DOHH2 (cell line): Measurements from ENCODE around the gene PHACTR2.

Experiments used
- H3F3A ChIP-seq: fragments of 200-600 bp; sonication (generic), shearing (Covaris generic); 2 replicates; pipeline ENCODE4 v1.6.0; 2016; ENCODE audit warnings: antibody characterized with exemption, mild to moderate bottlenecking; ENCODE audit not compliant: control insufficient read depth, insufficient read depth
- H3K27ac ChIP-seq: fragments of 200-600 bp; sonication (generic); 2 replicates; pipeline ENCODE4 v1.5.1; 2014; ENCODE audit warnings: low read depth, mild to moderate bottlenecking, low read length, moderate library complexity
- H3K27me3 ChIP-seq: fragments of 200-600 bp; sonication (generic); 2 replicates; pipeline ENCODE4 v1.6.1; 2014; ENCODE audit warnings: mild to moderate bottlenecking, low read length, mixed read lengths; ENCODE audit not compliant: control insufficient read depth
- H3K36me3 ChIP-seq: fragments of 200-600 bp; sonication (generic); 2 replicates; pipeline ENCODE4 v1.6.1; 2014; ENCODE audit warnings: mild to moderate bottlenecking, low read length, moderate library complexity, mixed read lengths; ENCODE audit not compliant: control insufficient read depth
- H3K4me1 ChIP-seq: fragments of 200-600 bp; sonication (generic); 2 replicates; pipeline ENCODE4 v1.6.1; 2014; ENCODE audit warnings: mild to moderate bottlenecking, low read length, mixed read lengths; ENCODE audit not compliant: control insufficient read depth
- H3K4me2 ChIP-seq: fragments of 200-600 bp; sonication (generic); 2 replicates; pipeline ENCODE4 v1.6.0; 2014; ENCODE audit warnings: mild to moderate bottlenecking, low read length, moderate library complexity
- H3K4me3 ChIP-seq: fragments of 200-600 bp; sonication (generic); 2 replicates; pipeline ENCODE4 v1.5.1; 2014; ENCODE audit warnings: mild to moderate bottlenecking, low read length, mixed read lengths
- H3K79me2 ChIP-seq: fragments of 200-600 bp; sonication (generic); 2 replicates; pipeline ENCODE4 v1.6.1; 2014; ENCODE audit warnings: mild to moderate bottlenecking, low read length, mixed read lengths; ENCODE audit not compliant: control insufficient read depth
- H3K9me2 ChIP-seq: fragments of 200-600 bp; sonication (generic); replicated peaks from 2 replicates; pipeline ENCODE4 v1.6.1; 2014; ENCODE audit warnings: mild to moderate bottlenecking, low read length, mixed read lengths; ENCODE audit not compliant: control insufficient read depth
- H3K9me3 ChIP-seq: fragments of 200-600 bp; sonication (generic); 2 replicates; pipeline ENCODE4 v1.6.1; 2014; ENCODE audit warnings: antibody characterized with exemption, low read length, mixed read lengths; ENCODE audit not compliant: control insufficient read depth, insufficient read depth
- H4K20me1 ChIP-seq: fragments of 200-600 bp; sonication (generic); 2 replicates; pipeline ENCODE4 v1.6.0; 2014; ENCODE audit warnings: low read depth, mild to moderate bottlenecking, antibody characterized with exemption, low read length, moderate library complexity; ENCODE audit not compliant: control insufficient read depth, insufficient read depth
- CTCF ChIP-seq: fragments of 200-600 bp; sonication (generic); IDR thresholded peaks from one replicate; pipeline ENCODE4 v1.5.1; 2014; ENCODE audit warnings: antibody characterized with exemption, mild to moderate bottlenecking, low read depth, low read length; ENCODE audit not compliant: poor library complexity, severe bottlenecking
- EZH2phosphoT487 ChIP-seq: fragments of 200-600 bp; sonication (generic); IDR thresholded peaks from 2 replicates; pipeline ENCODE4 v1.6.1; 2017; ENCODE audit warnings: borderline replicate concordance, mild to moderate bottlenecking, antibody characterized with exemption, low read length, moderate library complexity, mixed read lengths

PHACTR2 gene

DNA sequence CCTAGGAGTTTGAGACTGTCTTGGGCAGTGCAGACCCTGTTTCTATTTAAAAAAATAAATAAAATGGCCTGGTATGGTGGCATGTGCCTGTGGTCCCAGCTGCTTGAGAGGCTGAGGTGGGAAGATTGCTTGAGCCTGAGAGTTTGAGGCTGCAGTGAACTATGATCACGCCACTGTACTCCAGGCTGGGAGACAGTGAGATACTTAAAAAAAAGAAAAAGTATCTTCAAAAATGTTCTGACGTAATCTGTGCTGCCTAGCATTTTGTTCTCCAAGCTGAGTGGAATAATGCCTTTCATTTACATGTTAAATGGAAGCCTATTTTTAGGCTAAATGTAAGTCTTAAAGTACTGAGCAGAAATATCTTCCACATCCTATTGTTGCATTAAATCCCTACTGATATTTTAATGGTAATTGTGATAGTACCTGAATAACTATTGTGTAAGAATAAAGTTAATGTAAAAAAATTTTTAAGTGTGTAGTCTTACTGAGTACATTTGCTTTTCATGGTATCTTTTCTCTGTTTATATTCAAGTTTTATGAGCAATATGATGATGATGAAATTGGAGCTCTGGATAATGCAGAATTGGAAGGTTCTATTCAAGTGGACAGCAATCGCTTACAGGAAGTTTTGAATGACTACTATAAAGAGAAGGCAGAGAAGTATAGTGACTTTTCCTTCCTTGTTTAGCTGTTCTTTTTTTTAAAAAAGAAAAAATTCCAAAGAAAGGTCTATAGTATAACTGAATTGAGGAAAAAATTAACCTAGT is 182.3 kb downstream of the PHACTR2 start:
- H3K27ac ChIP-seq: no peak overlapping the region
- no peaks in the 10 kb centered on the region for H4K20me1 ChIP-seq
- no peaks in the 10 kb centered on the region for H3F3A ChIP-seq
- H3K79me2 ChIP-seq: peaks cover 18% of the 10 kb centered on the region
- H3K4me3 ChIP-seq: no peak overlapping the region
- peaks cover 91% of the 10 kb centered on the region for H3K36me3 ChIP-seq
- no peaks in the 10 kb centered on the region for H3K9me2 ChIP-seq
- H3K4me1 ChIP-seq: no peaks in the 10 kb centered on the region
- no peaks in the 10 kb centered on the region for H3K9me3 ChIP-seq
- TF ChIP-seq EZH2phosphoT487 (no peak), CTCF (no peak)
- H3K27me3 ChIP-seq: no peaks in the 10 kb centered on the region
- H3K4me2 ChIP-seq: no peak overlapping the region

- Histone ChIP-seq H3K79me2 (no peaks in the 10 kb centered on the region), H3K4me3 (no peak overlapping the region), H3K9me2 (no peaks in the 10 kb centered on the region), H3K4me2 (no peak overlapping the region), H3K27ac (no peak overlapping the region), H3K27me3 (no peaks in the 10 kb centered on the region), H3K9me3 (no peaks in the 10 kb centered on the region), H3K4me1 (no peaks in the 10 kb centered on the region), H4K20me1 (no peaks in the 10 kb centered on the region), H3F3A (peaks cover 3% of the 10 kb centered on the region; the same call in 1 of the 2 replicates), H3K36me3 (peaks cover 65% of the 10 kb centered on the region)
- TF ChIP-seq EZH2phosphoT487: no peak
- no peak for TF ChIP-seq CTCF
Observed at GRCh38 chr6:143863771-143864170, 186.0 kb downstream of the PHACTR2 start.

DNA sequence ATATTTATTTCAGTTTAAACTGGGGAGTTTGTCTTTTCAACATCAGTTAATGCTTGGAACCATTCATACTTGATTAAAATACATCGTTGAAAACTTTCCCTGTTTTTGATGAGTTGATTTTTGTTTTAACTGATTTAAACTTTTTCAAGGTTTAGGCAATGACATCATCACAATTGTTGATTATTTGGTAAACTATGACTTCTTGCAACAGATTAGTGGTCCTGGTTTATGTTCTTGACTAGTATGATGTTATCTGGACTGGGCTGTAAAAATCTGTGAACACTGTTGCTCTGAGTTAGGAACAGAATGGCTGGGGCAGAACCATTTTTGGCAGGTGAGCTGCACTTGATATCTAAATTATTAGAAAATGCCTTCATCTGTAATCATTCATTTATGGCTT is 186.5 kb downstream of the PHACTR2 start, which contains the start of gene ZC2HC1B:
TSS of gene ZC2HC1B (plus strand) at position 241 of the 400 bp plus-strand sequence. CDS start at position 307, 66 bp downstream.
- Histone ChIP-seq H3F3A (peaks cover 3% of the 10 kb centered on the region; the same call in 1 of the 2 replicates), H3K4me3 (no peak within 1 kb of the TSS), H3K79me2 (no peaks in the 10 kb centered on the region), H3K4me2 (no peak within 1 kb of the TSS), H3K27me3 (no peaks in the 10 kb centered on the region), H4K20me1 (no peaks in the 10 kb centered on the region), H3K36me3 (peaks cover 60% of the 10 kb centered on the region), H3K9me3 (no peaks in the 10 kb centered on the region), H3K27ac (no peak within 1 kb of the TSS), H3K4me1 (no peaks in the 10 kb centered on the region), H3K9me2 (no peaks in the 10 kb centered on the region)
- TF ChIP-seq CTCF (no peak), EZH2phosphoT487 (no peak)
